ENCODE data around the gene TUBB3.

- no peak for TF ChIP-seq CTCF (IDR thresholded peaks at IDR 0.05)
- no peak for TF ChIP-seq POLR2A (IDR thresholded peaks at IDR 0.05)
Measured at GRCh38 chr16:89962754-89963498, 39.8 kb downstream of the TUBB3 start.
